IPS-18a (cell line): ENCODE measurements around the gene CHST15.

Experiments
- H3K27ac ChIP-seq: one replicate; pipeline ENCODE4 v1.5.1; 2013; ENCODE audit warnings: low read length
- H3K27me3 ChIP-seq: one replicate; pipeline ENCODE4 v1.6.1; 2013; ENCODE audit warnings: mild to moderate bottlenecking, low read length; ENCODE audit not compliant: control insufficient read depth, insufficient read depth
- H3K36me3 ChIP-seq: one replicate; pipeline ENCODE4 v1.6.1; 2013; ENCODE audit warnings: low read depth, low read length; ENCODE audit not compliant: control insufficient read depth
- H3K4me1 ChIP-seq: one replicate; pipeline ENCODE4 v1.6.1; 2013; ENCODE audit warnings: low read depth, low read length; ENCODE audit not compliant: control insufficient read depth
- H3K4me3 ChIP-seq: one replicate; pipeline ENCODE4 v1.5.1; 2013; ENCODE audit warnings: low read length
- H3K9ac ChIP-seq: one replicate; pipeline ENCODE4 v1.6.1; 2013; ENCODE audit warnings: mild to moderate bottlenecking, low read length, moderate library complexity
- H3K9me3 ChIP-seq: one replicate; pipeline ENCODE4 v1.6.1; 2013; ENCODE audit warnings: low read depth, low read length; ENCODE audit not compliant: control insufficient read depth

Gene CHST15

DNA sequence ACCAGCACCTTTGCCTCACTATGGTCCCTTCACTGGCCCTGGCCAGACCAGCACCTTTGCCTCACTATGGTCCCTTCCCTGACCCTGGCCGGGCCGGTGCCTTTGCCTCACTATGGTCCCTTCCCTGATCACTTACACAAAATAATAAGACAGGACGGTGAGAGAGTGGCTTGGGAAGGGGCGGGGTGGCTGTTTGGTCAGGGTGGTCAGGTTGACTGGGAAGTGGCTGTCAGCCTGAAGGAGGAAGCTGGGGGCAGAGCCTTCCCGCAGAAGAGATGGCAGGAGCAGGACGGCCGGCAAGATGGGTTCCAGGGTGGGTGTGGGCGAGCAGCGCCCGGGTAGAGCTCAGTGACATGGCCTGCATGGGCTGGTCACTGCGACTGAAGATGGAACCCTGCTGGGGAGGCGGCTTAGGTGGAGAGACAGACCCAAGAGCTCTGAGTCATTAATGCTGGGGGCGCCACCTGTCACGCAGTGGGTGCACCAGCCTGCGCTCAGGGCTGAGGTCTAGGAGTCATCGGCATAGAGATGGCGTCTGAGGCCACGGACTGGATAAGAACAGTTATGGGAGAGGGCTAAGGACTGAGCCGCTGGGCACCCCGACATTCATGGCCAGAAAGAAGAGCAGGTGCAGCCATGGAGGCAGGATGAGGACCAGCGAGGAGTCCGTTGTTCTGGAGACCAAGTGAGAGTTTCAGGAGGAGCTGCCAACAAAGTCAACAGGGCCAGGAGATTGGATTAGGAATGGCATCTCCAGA is 91.8 kb downstream of the CHST15 start:
- H3K27me3 ChIP-seq, result no peaks in the 10 kb centered on the region
- no peak overlapping the region for H3K4me3 ChIP-seq
- no peaks in the 10 kb centered on the region for H3K4me1 ChIP-seq
- H3K9ac ChIP-seq, result no peak overlapping the region
- H3K27ac ChIP-seq, result no peak overlapping the region
- H3K9me3 ChIP-seq, result no peaks in the 10 kb centered on the region
- H3K36me3 ChIP-seq, result no peaks in the 10 kb centered on the region

DNA sequence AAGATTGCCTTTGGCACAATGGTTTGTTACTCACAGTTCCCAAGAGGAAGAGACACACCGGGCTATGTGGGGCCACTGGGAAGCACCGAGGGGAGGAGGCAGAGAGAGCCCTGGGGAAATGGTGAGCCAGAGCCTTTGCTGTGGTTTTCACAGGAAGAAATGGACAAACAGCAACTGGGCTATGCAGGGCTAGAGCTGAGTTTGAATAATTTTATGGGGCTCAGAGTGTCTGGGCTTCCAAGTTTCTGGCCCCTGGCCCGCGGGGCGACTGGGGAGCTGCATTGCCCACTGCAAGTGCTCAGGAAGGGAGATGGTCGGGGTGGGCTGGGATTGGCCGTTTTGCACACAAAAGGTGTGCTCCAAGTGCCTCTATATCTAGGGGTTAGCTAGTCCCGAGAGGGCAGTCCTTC is 92.6 kb downstream of the CHST15 start:
- H3K36me3 ChIP-seq, result no peaks in the 10 kb centered on the region
- H3K4me1 ChIP-seq, result no peaks in the 10 kb centered on the region
- H3K9me3 ChIP-seq, result no peaks in the 10 kb centered on the region
- H3K9ac ChIP-seq, result no peak overlapping the region
- no peak overlapping the region for H3K4me3 ChIP-seq
- H3K27me3 ChIP-seq, result no peaks in the 10 kb centered on the region
- H3K27ac ChIP-seq, result no peak overlapping the region

DNA sequence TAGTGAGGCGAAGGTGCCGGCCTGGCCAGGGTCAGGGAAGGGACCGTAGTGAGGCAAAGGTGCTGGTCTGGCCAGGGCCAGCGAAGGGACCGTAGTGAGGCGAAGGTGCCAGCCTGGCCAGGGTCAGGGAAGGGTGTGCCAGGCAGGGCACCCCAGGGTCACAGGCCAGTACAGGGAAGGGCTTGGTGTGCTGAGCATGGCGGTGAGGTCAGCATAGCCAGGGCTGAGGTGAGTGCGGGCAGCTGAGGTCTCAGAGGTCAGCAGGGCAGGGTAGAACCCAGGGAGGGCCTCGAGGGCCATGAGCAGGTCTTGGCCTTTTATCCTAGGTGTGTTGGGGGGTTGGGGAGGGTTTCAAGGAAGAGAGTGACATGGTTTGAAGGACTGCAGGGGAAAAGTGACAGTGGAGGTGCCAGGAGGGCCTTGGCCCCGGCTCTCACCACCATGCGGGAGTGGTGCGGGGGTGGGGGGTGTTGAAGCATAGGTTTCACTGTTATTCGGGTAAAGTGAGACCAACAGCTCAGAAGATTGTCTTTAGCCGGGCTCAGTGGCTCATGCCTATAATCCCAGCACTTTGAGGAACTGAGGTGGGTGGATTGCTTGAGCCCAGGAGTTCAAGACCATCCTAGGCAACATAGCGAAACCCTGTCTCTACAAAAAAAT is 93.3 kb downstream of the CHST15 start:
- Histone ChIP-seq H3K9ac (no peak overlapping the region), H3K27ac (no peak overlapping the region), H3K4me3 (no peak overlapping the region)

DNA sequence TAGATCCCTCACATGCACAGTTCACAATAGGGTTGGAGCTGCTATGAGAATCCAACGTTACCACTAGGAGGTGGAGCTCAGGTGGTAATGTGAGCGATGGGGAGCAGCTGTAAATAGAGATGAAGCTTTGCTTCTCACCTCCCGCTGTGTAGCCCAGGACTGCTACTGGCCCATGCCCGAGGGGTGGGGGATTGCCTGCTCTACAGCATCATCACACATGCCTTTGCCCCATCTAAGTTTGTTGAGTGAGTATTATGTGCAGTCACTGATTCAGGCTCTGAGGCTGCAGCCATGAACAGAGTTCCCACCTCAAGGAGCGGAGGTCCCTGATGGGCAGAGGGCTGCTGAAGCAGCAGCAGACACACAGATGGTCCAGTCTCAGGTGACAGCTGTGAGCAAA is 94.1 kb downstream of the CHST15 start:
- no peak overlapping the region for H3K27ac ChIP-seq
- H3K36me3 ChIP-seq, result no peaks in the 10 kb centered on the region
- H3K4me3 ChIP-seq, result no peak overlapping the region
- H3K27me3 ChIP-seq, result peaks cover 11% of the 10 kb centered on the region
- H3K9ac ChIP-seq, result no peak overlapping the region
- no peaks in the 10 kb centered on the region for H3K9me3 ChIP-seq
- peaks cover 8% of the 10 kb centered on the region for H3K4me1 ChIP-seq

More for the DNA sequence above, 93.3 kb downstream of the CHST15 start:
- Histone ChIP-seq H3K36me3 (no peaks in the 10 kb centered on the region), H3K27me3 (peaks cover 5% of the 10 kb centered on the region), H3K4me1 (peaks cover 4% of the 10 kb centered on the region), H3K9me3 (no peaks in the 10 kb centered on the region)

DNA sequence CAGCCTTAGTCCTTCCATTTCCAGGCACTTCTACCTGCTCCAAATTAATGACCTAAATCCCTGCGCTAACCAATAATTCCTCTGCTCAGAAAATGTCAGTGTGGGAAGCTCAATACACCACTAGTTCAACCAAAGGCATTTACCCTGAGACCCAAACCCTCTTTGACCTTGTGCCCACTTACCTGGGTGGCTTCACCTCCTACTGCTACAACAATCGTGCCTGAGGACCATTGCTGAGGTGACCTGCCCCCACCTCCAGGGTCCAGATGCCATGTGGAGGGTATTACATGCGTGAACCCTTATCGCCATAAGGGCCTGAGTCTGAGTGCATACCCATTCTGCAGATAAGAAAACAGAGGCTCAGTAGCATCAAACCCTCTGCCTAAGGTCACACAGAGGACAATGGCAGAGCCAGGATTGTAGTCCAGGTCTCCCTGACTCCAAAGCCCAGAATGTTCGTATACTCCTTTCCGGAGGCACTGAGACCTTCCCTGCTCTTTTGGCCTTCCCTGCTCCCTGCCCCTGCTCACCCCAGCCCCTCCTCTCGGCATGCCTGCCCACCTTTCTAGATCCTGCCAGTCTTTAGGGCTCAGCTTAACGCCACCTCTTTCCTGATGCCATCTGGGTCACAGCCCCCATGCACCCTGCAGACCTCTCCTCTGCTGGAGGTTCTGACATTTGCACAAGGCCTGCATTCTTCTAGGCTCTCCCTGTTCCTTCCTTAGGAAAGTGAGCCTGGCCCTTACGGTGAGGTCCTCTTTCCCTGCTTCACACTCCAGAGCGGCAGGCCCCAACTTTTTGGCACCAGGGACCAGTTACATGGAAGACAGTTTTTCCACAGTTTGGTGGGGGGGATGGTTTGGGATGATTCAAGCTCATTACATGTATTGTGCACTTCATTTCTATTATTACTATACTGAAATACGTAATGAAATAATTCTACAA is 94.9 kb downstream of the CHST15 start:
- H3K27ac ChIP-seq, result no peak overlapping the region
- no peaks in the 10 kb centered on the region for H3K9me3 ChIP-seq
- H3K9ac ChIP-seq, result no peak overlapping the region
- peaks cover 8% of the 10 kb centered on the region for H3K4me1 ChIP-seq
- peaks cover 19% of the 10 kb centered on the region for H3K27me3 ChIP-seq
- H3K36me3 ChIP-seq, result no peaks in the 10 kb centered on the region
- no peak overlapping the region for H3K4me3 ChIP-seq

DNA sequence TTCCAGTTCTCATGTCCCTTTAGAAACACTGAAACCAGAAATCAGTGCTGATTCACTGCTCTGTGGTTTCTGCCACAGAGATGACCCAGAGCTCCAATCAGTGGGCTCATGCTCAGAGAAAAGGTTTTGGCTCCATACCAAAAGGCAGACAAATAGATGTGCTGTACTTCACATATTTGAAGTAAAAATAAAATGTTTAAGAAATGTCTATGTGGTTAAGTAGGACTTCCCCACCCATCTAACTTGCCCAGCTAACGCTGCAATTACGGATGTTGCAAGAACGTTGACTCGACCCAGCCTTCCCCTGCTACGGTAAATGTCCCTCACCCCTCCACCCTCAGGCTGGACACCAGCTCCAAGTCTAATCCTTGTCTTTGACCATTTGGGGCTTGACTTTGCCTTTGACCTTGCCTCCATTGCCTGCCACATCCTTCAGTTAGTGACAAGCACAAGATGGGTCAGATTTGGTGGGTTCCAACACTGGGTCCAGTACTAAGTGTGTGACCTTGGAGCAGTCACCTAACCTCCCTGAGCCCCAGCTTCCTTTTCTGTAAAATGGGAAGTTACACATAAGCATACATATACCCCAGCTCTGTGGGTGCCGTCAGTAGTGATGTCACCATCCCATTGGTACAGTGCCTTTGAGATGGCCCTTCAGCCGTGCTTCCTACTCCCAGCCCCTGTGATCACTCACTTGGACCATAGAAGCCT is 95.8 kb downstream of the CHST15 start:
- Histone ChIP-seq H3K9me3 (no peaks in the 10 kb centered on the region), H3K4me1 (peaks cover 8% of the 10 kb centered on the region), H3K27me3 (peaks cover 24% of the 10 kb centered on the region), H3K9ac (no peak overlapping the region), H3K27ac (no peak overlapping the region), H3K4me3 (no peak overlapping the region), H3K36me3 (no peaks in the 10 kb centered on the region)

DNA sequence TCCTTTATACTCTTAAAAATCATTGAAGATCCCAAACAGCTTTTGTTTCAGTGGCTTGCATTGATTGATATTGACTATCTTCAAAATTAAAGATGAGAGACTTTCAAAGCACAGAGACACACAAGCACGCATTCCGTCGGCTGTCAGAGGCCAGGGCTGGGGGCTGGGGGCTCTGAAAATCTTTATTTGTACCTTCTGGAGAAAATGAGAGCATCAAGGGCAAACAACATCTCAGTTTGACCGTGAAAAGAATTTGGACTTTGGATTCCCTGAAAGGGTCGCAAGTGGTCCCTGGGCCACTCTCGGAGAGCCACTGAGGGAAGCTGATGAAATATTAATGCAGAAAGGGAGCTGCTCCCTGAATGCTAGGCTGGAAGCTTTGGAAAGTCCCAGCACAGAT is 96.4 kb downstream of the CHST15 start:
- H3K4me1 ChIP-seq, result peaks cover 8% of the 10 kb centered on the region
- H3K27me3 ChIP-seq, result peaks cover 29% of the 10 kb centered on the region
- no peaks in the 10 kb centered on the region for H3K36me3 ChIP-seq
- H3K27ac ChIP-seq, result no peak overlapping the region
- H3K4me3 ChIP-seq, result no peak overlapping the region
- H3K9ac ChIP-seq, result no peak overlapping the region
- H3K9me3 ChIP-seq, result no peaks in the 10 kb centered on the region

DNA sequence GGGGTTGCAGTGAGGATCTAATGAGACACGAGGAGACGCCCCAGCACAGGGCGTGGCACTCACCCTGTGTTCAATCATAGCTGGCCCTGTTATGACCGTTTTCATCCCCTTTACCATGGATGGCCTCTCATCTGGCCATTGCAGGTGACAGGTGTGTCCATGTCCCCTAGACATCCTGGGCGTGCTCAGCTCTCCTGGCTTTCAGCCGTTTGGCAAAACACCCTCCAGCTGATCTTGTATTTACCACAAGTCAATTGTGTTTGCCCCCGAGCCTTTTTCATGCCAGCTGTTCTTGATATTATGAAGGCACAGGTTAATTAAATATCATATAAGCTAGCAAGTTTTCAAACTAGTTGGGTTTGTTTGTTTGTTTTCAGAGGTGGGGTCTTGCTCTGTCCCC is 97.1 kb downstream of the CHST15 start:
- Histone ChIP-seq H3K4me1 (peaks cover 8% of the 10 kb centered on the region), H3K4me3 (no peak overlapping the region), H3K9me3 (no peaks in the 10 kb centered on the region), H3K36me3 (no peaks in the 10 kb centered on the region), H3K27ac (no peak overlapping the region), H3K9ac (no peak overlapping the region), H3K27me3 (peaks cover 35% of the 10 kb centered on the region)

DNA sequence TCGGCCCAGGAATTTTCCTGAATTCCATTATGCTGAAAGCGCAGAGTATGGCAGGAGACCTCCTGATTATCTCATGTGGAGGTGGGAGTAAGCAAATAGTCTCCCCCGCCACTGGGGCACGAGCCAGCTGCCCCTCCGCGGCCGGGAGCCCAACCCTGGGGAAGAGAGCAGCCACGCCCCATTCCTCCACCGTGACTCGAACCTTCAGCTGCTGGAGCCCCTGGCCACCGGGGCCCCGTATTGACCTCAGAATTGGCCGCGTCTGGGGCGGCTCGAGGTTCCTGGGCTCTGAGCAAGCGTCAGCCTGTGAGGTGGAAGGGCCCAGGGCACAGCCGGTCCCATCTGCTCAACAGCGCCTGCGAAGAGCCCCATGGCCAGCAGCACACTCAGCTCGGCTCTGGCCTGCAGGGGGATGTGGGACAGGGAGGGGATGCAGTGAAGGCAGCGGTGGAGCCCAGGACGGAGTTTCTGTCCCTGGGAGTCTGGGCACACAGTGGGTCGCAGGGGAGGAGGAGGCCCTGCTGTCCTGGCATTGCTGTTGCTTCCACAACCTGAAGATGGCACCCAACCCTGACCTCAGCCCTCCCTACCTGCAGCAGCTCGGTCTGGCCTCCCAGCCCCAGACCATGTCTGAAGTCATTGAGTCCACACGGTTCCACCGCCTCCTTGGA is 97.8 kb downstream of the CHST15 start:
- Histone ChIP-seq H3K9me3 (no peaks in the 10 kb centered on the region), H3K27ac (no peak overlapping the region), H3K9ac (no peak overlapping the region), H3K4me1 (peaks cover 8% of the 10 kb centered on the region), H3K27me3 (peaks cover 42% of the 10 kb centered on the region), H3K4me3 (peak overlapping the region; percentile 51), H3K36me3 (no peaks in the 10 kb centered on the region)

DNA sequence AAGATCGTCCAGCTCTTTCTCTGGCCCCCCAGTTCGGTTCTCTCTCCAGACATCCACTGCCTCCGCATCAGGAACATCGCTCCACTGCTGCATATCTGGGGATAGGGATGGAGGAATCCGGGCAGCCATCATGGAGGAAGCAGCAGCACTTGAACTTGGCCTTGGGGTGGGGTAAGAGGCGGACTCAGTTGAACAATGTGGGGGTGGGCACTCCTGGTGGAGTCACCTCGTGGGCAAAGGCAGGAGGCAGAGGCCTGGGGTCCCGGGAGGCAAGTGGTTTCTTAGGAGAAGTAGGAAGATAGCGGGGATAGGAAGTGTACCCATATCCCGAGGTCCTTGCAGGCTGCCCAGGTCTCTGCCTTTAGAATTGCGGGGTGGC is 98.3 kb downstream of the CHST15 start:
- H3K27ac ChIP-seq, result no peak overlapping the region
- no peak overlapping the region for H3K9ac ChIP-seq
- peak overlapping the region; percentile 51 for H3K4me3 ChIP-seq

More for the DNA sequence above, 98.3 kb downstream of the CHST15 start:
- no peaks in the 10 kb centered on the region for H3K36me3 ChIP-seq
- H3K4me1 ChIP-seq, result peaks cover 8% of the 10 kb centered on the region
- no peaks in the 10 kb centered on the region for H3K9me3 ChIP-seq
- H3K27me3 ChIP-seq, result peaks cover 48% of the 10 kb centered on the region
